GM12874 (cell line): Measurements from ENCODE around the gene DPM3.

Source experiments
- TF ChIP-seq, protein P1 (sequence below): IDR thresholded peaks from 2 replicates; pipeline ENCODE4 v1.5.1; 2011; ENCODE audit warnings: low read depth, mild to moderate bottlenecking, control low read depth, low read length, moderate library complexity; ENCODE audit not compliant: insufficient read depth

DPM3 gene

DNA sequence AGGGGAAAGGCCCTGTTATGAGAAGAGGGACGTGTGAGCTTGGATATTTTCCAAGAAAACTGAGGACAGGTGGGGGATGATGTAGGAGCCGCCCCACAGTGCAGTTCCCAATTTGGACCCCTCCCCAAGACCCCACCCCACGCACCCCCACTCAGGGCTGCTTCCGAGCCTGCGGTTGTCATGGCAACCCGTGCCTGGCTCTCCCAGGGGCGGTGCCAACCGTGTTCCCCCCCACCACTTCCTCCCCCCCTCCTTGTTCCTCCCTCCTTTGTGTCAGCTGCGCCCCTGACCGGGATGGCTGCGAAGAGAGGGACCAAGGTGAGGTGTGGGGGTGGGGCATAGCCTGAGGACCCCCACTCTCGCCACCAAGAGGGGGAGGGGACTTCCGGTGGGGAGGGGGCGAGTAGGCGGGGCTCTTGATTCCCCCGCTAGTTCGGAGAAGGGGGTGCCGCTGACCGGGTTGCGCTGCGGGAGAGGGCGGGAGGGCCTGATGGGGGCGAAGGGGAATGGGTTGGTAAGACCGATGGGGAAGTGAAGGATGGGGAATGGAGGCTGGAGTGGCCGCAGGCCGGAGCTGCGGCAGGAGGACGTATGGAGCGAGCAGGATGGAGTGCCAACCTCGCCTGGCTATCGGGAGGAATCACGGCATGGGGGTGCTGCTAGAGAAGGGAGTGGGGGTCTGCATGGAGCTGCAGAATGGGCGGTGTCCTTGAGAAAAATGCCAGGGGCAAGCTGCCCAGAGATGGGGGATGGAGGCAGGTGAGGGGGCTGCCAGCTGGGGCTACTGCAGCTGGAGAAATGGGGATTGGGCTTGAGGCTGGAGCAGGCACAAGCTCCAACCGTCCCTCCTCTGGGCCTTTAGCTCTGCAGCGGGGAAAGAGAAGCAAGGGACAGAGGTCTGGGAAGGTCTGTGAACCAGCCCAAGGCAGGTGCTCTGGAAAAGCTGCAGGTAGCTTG lies 34.3 kb upstream of the DPM3 start:
- TF ChIP-seq, protein P1, sequence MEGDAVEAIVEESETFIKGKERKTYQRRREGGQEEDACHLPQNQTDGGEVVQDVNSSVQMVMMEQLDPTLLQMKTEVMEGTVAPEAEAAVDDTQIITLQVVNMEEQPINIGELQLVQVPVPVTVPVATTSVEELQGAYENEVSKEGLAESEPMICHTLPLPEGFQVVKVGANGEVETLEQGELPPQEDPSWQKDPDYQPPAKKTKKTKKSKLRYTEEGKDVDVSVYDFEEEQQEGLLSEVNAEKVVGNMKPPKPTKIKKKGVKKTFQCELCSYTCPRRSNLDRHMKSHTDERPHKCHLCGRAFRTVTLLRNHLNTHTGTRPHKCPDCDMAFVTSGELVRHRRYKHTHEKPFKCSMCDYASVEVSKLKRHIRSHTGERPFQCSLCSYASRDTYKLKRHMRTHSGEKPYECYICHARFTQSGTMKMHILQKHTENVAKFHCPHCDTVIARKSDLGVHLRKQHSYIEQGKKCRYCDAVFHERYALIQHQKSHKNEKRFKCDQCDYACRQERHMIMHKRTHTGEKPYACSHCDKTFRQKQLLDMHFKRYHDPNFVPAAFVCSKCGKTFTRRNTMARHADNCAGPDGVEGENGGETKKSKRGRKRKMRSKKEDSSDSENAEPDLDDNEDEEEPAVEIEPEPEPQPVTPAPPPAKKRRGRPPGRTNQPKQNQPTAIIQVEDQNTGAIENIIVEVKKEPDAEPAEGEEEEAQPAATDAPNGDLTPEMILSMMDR: no peak

- TF ChIP-seq, protein P1: no peak
These were observed 33.4 kb upstream of the DPM3 start, which contains the start of gene TRIM46 for GRCh38 chr1:155173478-155174323. TSS of gene TRIM46 (plus strand) at chr1:155173849. CDS start at chr1:155173967, 118 bp downstream.

DNA sequence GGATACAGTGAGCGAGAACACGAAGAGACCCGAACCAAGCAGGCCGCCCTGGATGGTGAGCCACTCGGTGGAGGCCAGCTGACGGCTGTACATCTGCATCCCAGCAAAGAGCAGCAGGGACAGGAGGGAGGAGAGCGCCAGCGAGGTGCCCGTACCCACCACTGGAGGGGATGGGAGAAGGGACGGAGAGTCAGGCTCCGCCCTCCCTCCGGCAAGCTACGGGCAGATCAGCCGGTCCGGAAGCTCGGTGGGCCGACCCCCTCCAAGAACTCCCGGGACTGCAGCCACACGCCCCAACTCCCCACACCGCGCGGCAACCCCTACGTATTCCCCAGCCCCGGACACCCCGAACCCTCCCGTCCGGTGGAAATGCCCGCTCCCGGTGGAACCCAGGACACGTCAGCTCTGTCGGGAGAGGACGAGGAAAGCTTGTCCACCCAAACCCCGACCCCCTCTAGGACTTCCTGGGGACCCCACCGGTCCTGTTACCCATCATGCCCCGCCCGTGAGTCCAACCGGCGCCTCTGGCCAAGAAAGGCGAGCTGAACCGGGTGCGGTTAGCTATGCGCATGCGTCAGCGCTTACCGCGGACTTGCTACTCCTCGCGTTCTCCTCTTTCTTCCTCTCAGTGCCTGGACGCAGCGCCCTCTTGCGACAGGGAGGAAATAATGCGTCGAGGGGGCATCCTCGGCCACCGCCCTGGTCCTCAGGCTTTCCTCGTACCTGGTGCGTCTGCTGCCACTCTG lies 32.6 kb upstream of the DPM3 start, which contains the start of gene KRTCAP2:
TSS of gene KRTCAP2 (minus strand) at position 573 of the 746 bp plus-strand sequence. CDS start at position 493, 80 bp downstream.
- TF ChIP-seq, protein P1: peak; percentile 93

GRCh38 chr1:155171836-155172731 lies 31.8 kb upstream of the DPM3 start:
- TF ChIP-seq, protein P1: no peak

GRCh38 chr1:155170806-155171205 lies 30.5 kb upstream of the DPM3 start:
- TF ChIP-seq, protein P1: no peak

DNA sequence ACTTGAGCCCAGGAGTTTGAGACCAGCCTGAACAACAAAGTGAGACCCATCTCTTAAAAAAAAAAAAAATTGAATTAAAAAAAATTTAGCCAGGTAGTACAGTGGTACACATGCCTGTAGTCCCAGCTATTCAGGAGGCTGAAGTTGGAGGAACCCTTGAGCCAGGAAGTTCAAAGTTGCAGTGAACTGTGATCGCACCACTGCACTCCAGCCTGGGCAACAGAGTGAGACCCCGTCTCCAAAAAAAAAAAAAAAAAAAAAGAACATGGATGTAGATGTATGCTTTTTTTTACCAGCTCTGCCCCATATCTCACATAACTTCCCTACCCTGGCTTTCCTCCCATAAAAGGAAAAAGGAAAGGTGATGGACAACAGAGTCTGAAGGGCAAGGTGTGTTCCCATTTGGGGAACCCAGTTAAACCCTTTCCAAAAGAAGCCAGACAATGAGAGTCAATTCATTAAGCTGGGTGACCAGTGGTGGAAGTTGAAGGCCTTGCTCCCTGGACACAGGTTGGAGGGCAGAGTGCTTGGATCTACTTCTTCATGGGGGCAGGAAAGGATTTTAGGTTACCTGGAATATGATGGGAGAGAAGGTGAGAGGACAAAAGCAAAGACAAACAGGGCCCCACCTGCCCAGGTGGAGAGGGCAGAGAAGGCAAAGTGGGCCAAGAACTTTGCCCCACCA lies 29.9 kb upstream of the DPM3 start:
- TF ChIP-seq, protein P1: no peak
